Esophagus muscularis mucosa (tissue), 4 donors: ENCODE data around the gene HERC3. TPM values are rescaled to one million over a fixed set of nuclear protein-coding genes. Genes with fewer than 3 reads are reported as not detected.

Experiments used
- DNase-seq: peaks from one replicate; pipeline ENCODE4 v3.0.0-alpha.2; 2017; ENCODE audit errors: extremely low spot score
- H3K27ac ChIP-seq, 4 donors: fragments of 200-600 bp; sonication (generic); replicated peaks in 1 of 4; 1 replicate in 3 of 4; 2 replicates in 1 of 4; pipeline ENCODE4 v1.5.1; 2016 to 2019; ENCODE audit warnings: mild to moderate bottlenecking in 1 of 4
- H3K27me3 ChIP-seq, 4 donors: fragments of 200-600 bp; sonication (generic); one replicate each; pipeline versions ENCODE4 v1.5.1 to v1.6.0; 2016 to 2019
- H3K36me3 ChIP-seq, 4 donors: fragments of 200-600 bp; sonication (generic); one replicate each; pipeline ENCODE4 v1.5.1; 2016 to 2019
- H3K4me1 ChIP-seq, 4 donors: fragments of 200-600 bp; sonication (generic); one replicate each; pipeline ENCODE4 v1.5.1; 2016 to 2019
- H3K4me3 ChIP-seq, 4 donors: fragments of 200-600 bp; sonication (generic); 1 replicate in 2 of 4; 2 replicates in 2 of 4; pipeline ENCODE4 v1.5.1; 2016 to 2019; ENCODE audit warnings: mild to moderate bottlenecking in 4 of 4, moderate library complexity in 1 of 4
- H3K9me3 ChIP-seq, 4 donors: fragments of 200-600 bp; sonication (generic); 1 replicate in 3 of 4; 2 replicates in 1 of 4; pipeline ENCODE4 v1.5.1; 2016 to 2019
- EP300 ChIP-seq: sonication (generic); formaldehyde crosslinking; IDR thresholded peaks from one replicate; pipeline ENCODE4 v1.6.1; 2017; ENCODE audit warnings: antibody characterized with exemption
- POLR2A ChIP-seq: fragments of 450-650 bp; IDR thresholded peaks from one replicate; pipeline ENCODE4 v1.6.1; 2017; ENCODE audit warnings: antibody characterized with exemption, moderate library complexity, mild to moderate bottlenecking, low read depth
- POLR2AphosphoS5 ChIP-seq, 2 donors: sonication (generic); formaldehyde crosslinking; IDR thresholded peaks; one replicate each; pipeline ENCODE4 v1.6.1; 2017; ENCODE audit warnings: antibody characterized with exemption in 2 of 2
- WGBS: methylation state at CpG from one replicate; pipeline ENCODE4 v1.1.5; 2018; 5-methylcytosine and 5-hydroxymethylcytosine counted together
- intact Hi-C: fragments of 100-400 bp; cut with DNase I; formaldehyde crosslinking; loops from one replicate; pipeline ENCODE4 v1.15.1; 2023
- total RNA-seq, 4 donors: library from RNA; depleted of rRNA; stranded (reverse); fragments of >200 nt; gene quantifications; one replicate each; pipeline versions ENCODE4 v1.1.0 to v1.2.1, GENCODE V29; 2016
- TF ChIP-seq, protein P1 (sequence below), 3 experiments: fragments of 200-600 bp in 2 of 3; fragments of 450-650 bp in 1 of 3; sonication (generic) in 2 of 3; IDR thresholded peaks; one replicate each; pipeline ENCODE4 v1.5.1; 2017 to 2019; ENCODE audit warnings: antibody characterized with exemption in 3 of 3, mild to moderate bottlenecking in 2 of 3, moderate library complexity in 1 of 3

Gene HERC3
- total RNA-seq, 4 donors from 2014 or later: 39.8 to 58.2 (median 51.2) TPM

DNA sequence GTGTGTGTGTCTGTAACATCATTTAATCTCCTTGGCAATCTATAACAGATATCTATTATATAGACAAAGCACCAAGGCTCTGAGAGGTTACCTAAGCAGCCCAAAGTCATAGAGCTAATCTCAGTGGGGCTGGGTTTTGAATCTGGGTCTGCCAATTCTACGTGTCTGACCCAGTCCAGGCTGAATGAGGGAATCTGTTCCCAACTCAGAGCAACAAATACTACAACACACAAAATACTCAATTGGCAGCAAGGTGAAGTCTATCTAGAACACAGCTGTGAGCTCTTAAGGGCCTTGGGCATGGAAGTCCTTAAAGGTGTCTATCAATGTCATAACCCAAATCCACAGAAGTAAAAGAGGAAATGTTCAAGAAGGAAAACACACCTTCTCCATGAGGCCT lies 152.9 kb downstream of the HERC3 start:
- WGBS: 91% methylated on average over 1 of the region's 1 CpG
- Histone ChIP-seq H3K27me3 (no peaks in the 10 kb centered on the region), H3K9me3 (no peaks in the 10 kb centered on the region), H3K4me1 (peaks cover 23 to 37% (median 32%) of the 10 kb centered on the region in 4 donors), H3K4me3 (no peak overlapping the region), H3K27ac (peak overlapping the region in 3 of 4 donors; percentile 48 to 64 (median 64)), H3K36me3 (peaks cover 18 to 42% (median 35%) of the 10 kb centered on the region in 4 donors)
- no peak for TF ChIP-seq EP300
- TF ChIP-seq POLR2A: no peak
- TF ChIP-seq, protein P1, sequence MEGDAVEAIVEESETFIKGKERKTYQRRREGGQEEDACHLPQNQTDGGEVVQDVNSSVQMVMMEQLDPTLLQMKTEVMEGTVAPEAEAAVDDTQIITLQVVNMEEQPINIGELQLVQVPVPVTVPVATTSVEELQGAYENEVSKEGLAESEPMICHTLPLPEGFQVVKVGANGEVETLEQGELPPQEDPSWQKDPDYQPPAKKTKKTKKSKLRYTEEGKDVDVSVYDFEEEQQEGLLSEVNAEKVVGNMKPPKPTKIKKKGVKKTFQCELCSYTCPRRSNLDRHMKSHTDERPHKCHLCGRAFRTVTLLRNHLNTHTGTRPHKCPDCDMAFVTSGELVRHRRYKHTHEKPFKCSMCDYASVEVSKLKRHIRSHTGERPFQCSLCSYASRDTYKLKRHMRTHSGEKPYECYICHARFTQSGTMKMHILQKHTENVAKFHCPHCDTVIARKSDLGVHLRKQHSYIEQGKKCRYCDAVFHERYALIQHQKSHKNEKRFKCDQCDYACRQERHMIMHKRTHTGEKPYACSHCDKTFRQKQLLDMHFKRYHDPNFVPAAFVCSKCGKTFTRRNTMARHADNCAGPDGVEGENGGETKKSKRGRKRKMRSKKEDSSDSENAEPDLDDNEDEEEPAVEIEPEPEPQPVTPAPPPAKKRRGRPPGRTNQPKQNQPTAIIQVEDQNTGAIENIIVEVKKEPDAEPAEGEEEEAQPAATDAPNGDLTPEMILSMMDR (IDR thresholded peaks at IDR 0.05): no peak
- TF ChIP-seq POLR2AphosphoS5 (IDR thresholded peaks at IDR 0.05): no peak
- DNase-seq: no peak
- intact Hi-C loops: no loop called here

DNA sequence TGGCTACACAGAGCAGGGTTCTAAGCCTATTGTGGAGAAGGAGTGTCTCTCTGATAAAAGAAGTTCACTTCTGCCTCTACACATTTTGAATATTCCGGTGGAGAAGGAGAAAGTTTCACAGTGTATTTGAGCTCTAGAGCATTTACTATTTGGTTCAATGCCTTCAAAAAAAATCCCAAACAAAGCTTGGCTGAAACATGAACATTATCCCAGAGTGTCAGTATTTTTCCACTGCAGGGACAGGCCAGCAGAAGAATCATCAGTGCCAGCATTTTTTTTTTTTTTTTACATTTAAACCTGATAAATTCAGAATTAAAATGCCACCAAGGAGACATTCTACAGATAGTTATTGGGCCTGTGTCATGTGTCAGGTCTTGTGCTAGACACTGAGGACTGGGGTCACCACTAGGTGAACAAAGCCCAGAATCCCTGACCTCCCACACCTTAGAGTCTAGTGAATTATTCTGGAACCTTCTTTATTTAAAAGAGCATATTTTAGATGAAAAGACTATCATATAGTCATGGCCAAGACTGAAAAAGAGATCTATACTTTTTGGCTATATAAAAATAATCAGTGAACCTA lies 153.4 kb downstream of the HERC3 start:
- DNase-seq: no peak
- Histone ChIP-seq H3K36me3 (peaks cover 20 to 47% (median 40%) of the 10 kb centered on the region in 4 donors), H3K9me3 (no peaks in the 10 kb centered on the region), H3K4me1 (peaks cover 23 to 35% (median 29%) of the 10 kb centered on the region in 4 donors), H3K27ac (peak overlapping the region; percentile 38 to 64 (median 56)), H3K27me3 (no peaks in the 10 kb centered on the region), H3K4me3 (no peak overlapping the region)
- intact Hi-C loops: no loop called here
- TF ChIP-seq, protein P1 (IDR thresholded peaks at IDR 0.05): no peak
- WGBS: 62% methylated on average over 1 of the region's 1 CpG

DNA sequence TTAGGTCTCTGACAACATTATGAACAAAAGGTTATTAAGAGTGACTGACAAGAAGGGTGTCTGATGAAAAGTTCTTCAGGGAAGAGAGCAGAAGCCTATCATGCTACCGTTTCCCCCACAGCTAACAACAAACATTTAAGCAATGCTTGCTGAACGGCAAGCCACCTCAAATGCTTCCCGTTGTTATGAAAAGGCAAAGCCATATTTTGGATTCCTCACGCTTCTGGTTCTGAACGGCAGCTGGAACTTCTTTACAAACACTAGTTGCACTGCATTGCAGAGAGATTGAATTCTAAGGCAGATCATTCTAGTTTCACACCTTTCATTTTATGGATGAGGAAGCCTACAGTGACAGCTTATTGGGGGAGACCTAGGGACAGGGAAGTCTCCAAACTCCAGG lies 153.9 kb downstream of the HERC3 start:
- Histone ChIP-seq H3K4me3 (no peak overlapping the region), H3K27me3 (no peaks in the 10 kb centered on the region), H3K36me3 (peaks cover 20 to 51% (median 45%) of the 10 kb centered on the region in 4 donors), H3K9me3 (no peaks in the 10 kb centered on the region), H3K27ac (peak overlapping the region; percentile 38 to 64 (median 56)), H3K4me1 (peaks cover 19 to 35% (median 29%) of the 10 kb centered on the region in 4 donors)
- WGBS: 60% methylated on average over 5 of the region's 5 CpGs
- no peak for DNase-seq
- intact Hi-C loops: no loop called here
- TF ChIP-seq POLR2A (no peak), EP300 (no peak), POLR2AphosphoS5 (IDR thresholded peaks at IDR 0.05) (no peak)
- TF ChIP-seq, protein P1 (IDR thresholded peaks at IDR 0.05): no peak

DNA sequence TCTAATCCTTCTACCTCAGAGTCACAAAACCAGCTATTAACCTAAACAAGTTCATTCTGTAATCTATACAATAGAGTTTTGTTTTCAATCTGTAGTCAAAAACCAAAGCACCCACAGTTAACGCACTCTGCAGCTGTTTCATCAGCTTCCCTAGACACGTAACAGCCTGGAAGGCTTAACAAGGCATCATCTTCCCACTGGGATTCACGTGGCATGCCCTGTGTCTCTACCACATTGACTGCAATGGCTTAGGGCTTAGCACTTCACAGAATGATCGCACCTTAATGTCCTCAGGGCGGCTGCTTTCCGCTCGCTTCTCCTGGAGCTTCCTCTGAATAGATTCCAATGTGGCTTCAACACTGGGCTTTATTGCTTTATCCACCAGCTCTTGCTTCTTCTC lies 155.1 kb downstream of the HERC3 start:
- WGBS: 95% methylated on average over 7 of the region's 7 CpGs
- peaks cover 20 to 62% (median 46%) of the 10 kb centered on the region in 4 donors for H3K36me3 ChIP-seq

More for the DNA sequence above, 155.1 kb downstream of the HERC3 start:
- no peaks in the 10 kb centered on the region for H3K27me3 ChIP-seq
- H3K4me1 ChIP-seq: peaks cover 19 to 35% (median 29%) of the 10 kb centered on the region in 4 donors
- DNase-seq: no peak
- intact Hi-C loops: no loop called here
- no peak overlapping the region for H3K27ac ChIP-seq
- no peak overlapping the region for H3K4me3 ChIP-seq
- no peak for TF ChIP-seq POLR2A
- TF ChIP-seq POLR2AphosphoS5 (IDR thresholded peaks at IDR 0.05): no peak
- no peak for TF ChIP-seq EP300
- TF ChIP-seq, protein P1 (IDR thresholded peaks at IDR 0.05): no peak
- H3K9me3 ChIP-seq: no peaks in the 10 kb centered on the region
